SK-N-SH (cell line): ENCODE results near the gene ESRRA. TPM values are rescaled to one million over a fixed set of nuclear protein-coding genes. Genes with fewer than 3 reads are reported as not detected.

Experiments used
- CTCF ChIA-PET: fragments of 300-600, 350-600 bp; formaldehyde crosslinking; extraction: SDS; loops from one replicate; lab custom pipeline; 2021; lab: Yijun Ruan, JAX
- POLR2A ChIA-PET: fragments of 350-600 bp; sonication (Branson Sonifier 250); formaldehyde crosslinking; extraction: SDS; loops from one replicate; lab custom pipeline; 2020; ENCODE audit warnings: antibody characterized with exemption, inconsistent platforms; lab: Yijun Ruan, JAX
- DNase-seq: peaks from one replicate; pipeline ENCODE4 v3.0.0; 2012
- H2AFZ ChIP-seq: fragments of 200-600 bp; sonication (generic); 2 replicates; pipeline ENCODE4 v1.8.1; 2016; ENCODE audit warnings: antibody characterized with exemption, mild to moderate bottlenecking, low read depth
- H3F3A ChIP-seq: fragments of 200-600 bp; sonication (generic); replicated peaks from 2 replicates; pipeline ENCODE3; 2016; ENCODE audit warnings: antibody characterized with exemption, mild to moderate bottlenecking; ENCODE audit not compliant: insufficient read depth
- H3K27ac ChIP-seq, 2 experiments: fragments of 200-500 bp in 1 of 2; fragments of 200-600 bp in 1 of 2; sonication (Bioruptor generic) in 1 of 2; sonication (generic), shearing (Covaris generic) in 1 of 2; 2 replicates each; pipeline versions ENCODE4 v1.5.1 to v1.6.1; 2014 to 2016; ENCODE audit warnings: low read depth in 2 of 2, inconsistent platforms in 1 of 2, low read length in 1 of 2, mild to moderate bottlenecking in 1 of 2, mixed read lengths in 1 of 2
- H3K27me3 ChIP-seq: fragments of 200-600 bp; sonication (generic), shearing (Covaris generic); 2 replicates; pipeline ENCODE4 v1.6.1; 2016; ENCODE audit warnings: mixed run types; ENCODE audit not compliant: insufficient read depth
- H3K36me3 ChIP-seq, 2 experiments: fragments of 200-500 bp in 1 of 2; fragments of 200-600 bp in 1 of 2; sonication (Bioruptor generic) in 1 of 2; sonication (generic) in 1 of 2; replicated peaks in 1 of 2; 2 replicates each; pipeline versions ENCODE3 to v1.5.1; 2014 to 2016; ENCODE audit warnings: low read length in 1 of 2, mild to moderate bottlenecking in 1 of 2; ENCODE audit not compliant: insufficient read depth in 2 of 2, control insufficient read depth in 1 of 2
- H3K4me1 ChIP-seq, 2 experiments: fragments of 200-500 bp in 1 of 2; fragments of 200-600 bp in 1 of 2; sonication (Bioruptor generic) in 1 of 2; sonication (generic), shearing (Covaris generic) in 1 of 2; 2 replicates each; pipeline versions ENCODE4 v1.5.1 to v1.6.1; 2014 to 2016; ENCODE audit warnings: low read depth in 1 of 2, low read length in 1 of 2, mixed run types in 1 of 2; ENCODE audit not compliant: insufficient read depth in 2 of 2, control insufficient read depth in 1 of 2
- H3K4me2 ChIP-seq: fragments of 200-600 bp; sonication (generic), shearing (Covaris generic); 2 replicates; pipeline ENCODE4 v1.6.1; 2017; ENCODE audit warnings: mixed run types
- H3K4me3 ChIP-seq, 2 experiments: fragments of 200-500 bp in 1 of 2; fragments of 200-600 bp in 1 of 2; sonication (Bioruptor generic) in 1 of 2; sonication (generic), shearing (Covaris generic) in 1 of 2; 2 replicates each; pipeline versions ENCODE4 v1.5.1 to v1.8.1; 2014 to 2016; ENCODE audit warnings: low read depth in 2 of 2, inconsistent platforms in 1 of 2, low read length in 1 of 2, mild to moderate bottlenecking in 1 of 2, mixed read lengths in 1 of 2, moderate library complexity in 1 of 2
- H3K79me2 ChIP-seq: fragments of 200-600 bp; sonication (generic); 2 replicates; pipeline ENCODE4 v1.8.1; 2017; ENCODE audit warnings: mild to moderate bottlenecking; ENCODE audit not compliant: insufficient read depth
- H3K9ac ChIP-seq: fragments of 200-600 bp; sonication (generic); 2 replicates; pipeline ENCODE4 v1.6.1; 2017; ENCODE audit warnings: mixed run types
- H3K9me2 ChIP-seq: fragments of 200-600 bp; sonication (generic); 2 replicates; pipeline ENCODE4 v1.6.1; 2017; ENCODE audit warnings: mixed run types
- H3K9me3 ChIP-seq: fragments of 200-600 bp; sonication (generic); 2 replicates; pipeline ENCODE4 v1.6.1; 2017; ENCODE audit warnings: mixed run types, mild to moderate bottlenecking, moderate library complexity
- H4K20me1 ChIP-seq: fragments of 200-600 bp; sonication (generic); 2 replicates; pipeline ENCODE4 v1.6.1; 2017; ENCODE audit warnings: mild to moderate bottlenecking, mixed run types; ENCODE audit not compliant: insufficient read depth
- CHD2 ChIP-seq: fragments of 150-350 bp; IDR thresholded peaks from 2 replicates; pipeline ENCODE4 v1.6.1; 2018; ENCODE audit warnings: low read length; ENCODE audit not compliant: partially characterized antibody
- ELF1 ChIP-seq: IDR thresholded peaks from 2 replicates; pipeline ENCODE4 v1.4.0; 2012
- GABPA ChIP-seq: IDR thresholded peaks from 2 replicates; pipeline ENCODE4 v1.4.0; 2012; ENCODE audit warnings: low read depth, mild to moderate bottlenecking
- MEF2A ChIP-seq: IDR thresholded peaks from 2 replicates; pipeline ENCODE4 v1.4.0; 2012; ENCODE audit warnings: low read depth, borderline replicate concordance
- MXI1 ChIP-seq: IDR thresholded peaks from 2 replicates; pipeline ENCODE4 v1.6.1; 2012; ENCODE audit warnings: mild to moderate bottlenecking, low read depth, low read length, improper control_type of control experiment
- NFIC ChIP-seq: IDR thresholded peaks from 2 replicates; pipeline ENCODE4 v1.4.0; 2012; ENCODE audit warnings: borderline replicate concordance
- RAD21 ChIP-seq: IDR thresholded peaks from 2 replicates; pipeline ENCODE4 v1.6.1; 2012; ENCODE audit warnings: mild to moderate bottlenecking, low read length
- RCOR1 ChIP-seq: fragments of 150-350 bp; IDR thresholded peaks from 2 replicates; pipeline ENCODE4 v1.6.1; 2017; ENCODE audit warnings: antibody characterized with exemption, low read length
- SIN3A ChIP-seq: IDR thresholded peaks from 2 replicates; pipeline ENCODE4 v1.6.1; 2012; ENCODE audit warnings: low read depth, mild to moderate bottlenecking, low read length, moderate library complexity, borderline replicate concordance
- SMC3 ChIP-seq: IDR thresholded peaks from 2 replicates; pipeline ENCODE4 v1.6.1; 2012; ENCODE audit warnings: low read depth, low read length, improper control_type of control experiment
- TEAD4 ChIP-seq: IDR thresholded peaks from 2 replicates; pipeline ENCODE4 v1.4.0; 2012; ENCODE audit warnings: mild to moderate bottlenecking, borderline replicate concordance; ENCODE audit not compliant: insufficient read depth
- YY1 ChIP-seq: IDR thresholded peaks from 2 replicates; pipeline ENCODE4 v1.4.0; 2012; ENCODE audit warnings: low read depth, mild to moderate bottlenecking
- WGBS: methylation state at CpG from one replicate; pipeline ENCODE4 v1.1.6; 2017; ENCODE audit warnings: low lambda C conversion rate; 5-methylcytosine and 5-hydroxymethylcytosine counted together
- polyA plus RNA-seq, 3 experiments: library from polyadenylated mRNA; depleted of rRNA; stranded (reverse); fragments of >200 nt; gene quantifications; 2 replicates each; pipeline ENCODE4 v1.2.3, GENCODE V29; 2012
- TF ChIP-seq, protein P1 (sequence below): IDR thresholded peaks from 2 replicates; pipeline ENCODE4 v1.4.0; 2012; ENCODE audit warnings: low read depth, borderline replicate concordance
- TF ChIP-seq, protein P2 (sequence below): fragments of 200-600 bp; sonication (generic); IDR thresholded peaks from 2 replicates; pipeline ENCODE4 v1.6.1; 2017; ENCODE audit warnings: antibody characterized with exemption, mild to moderate bottlenecking, moderate library complexity
- TF ChIP-seq, protein P3 (sequence below): IDR thresholded peaks from 2 replicates; pipeline ENCODE4 v1.4.0; 2012; ENCODE audit warnings: low read depth, borderline replicate concordance

Gene ESRRA
- polyA plus RNA-seq, 1 of the 3 experiments (the other 2 are of a cell fraction) = 27.8 TPM

DNA sequence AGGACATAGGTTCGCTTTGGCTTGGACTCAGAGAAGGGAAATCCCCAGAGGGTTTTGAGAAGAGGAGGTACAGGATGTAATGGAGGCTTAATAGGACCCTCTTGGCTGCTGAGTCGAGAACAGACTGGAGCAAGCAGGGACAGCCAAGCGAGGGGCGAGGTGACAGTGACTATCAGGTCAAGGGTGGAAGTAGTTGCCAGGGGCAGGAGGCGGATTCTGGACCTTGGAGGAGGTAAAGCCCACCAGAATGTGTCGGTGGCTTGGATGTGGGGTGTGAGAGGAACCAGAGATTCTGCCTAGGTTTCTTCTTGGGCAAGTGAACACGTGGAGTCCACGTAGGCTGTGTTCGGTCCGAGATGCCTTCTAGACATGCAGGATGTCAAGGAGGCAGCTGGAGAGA is 7.6 kb downstream of the ESRRA start:
- Histone ChIP-seq H3F3A (peaks cover 6% of the 10 kb centered on the region), H3K27me3 (no peaks in the 10 kb centered on the region), H3K4me2 (no peak overlapping the region), H3K9me2 (no peaks in the 10 kb centered on the region), H3K9ac (no peak overlapping the region), H4K20me1 (no peaks in the 10 kb centered on the region), H2AFZ (no peak overlapping the region)
- ChIA-PET CTCF (interaction anchor here (0.9 to 1.9 kb wide), 7 partner anchors 8 to 800 kb away, joined by 3 to 8 read pairs (median 4); partner anchors contain the start of genes CATSPERZ and ESRRA), POLR2A (no interaction called here)
- TF ChIP-seq RCOR1 (no peak), CHD2 (no peak), SIN3A (no peak), SMC3 (no peak), ELF1 (no peak), GABPA (no peak), MXI1 (no peak), RAD21 (no peak), MEF2A (no peak), TEAD4 (no peak), YY1 (no peak), NFIC (no peak)
- TF ChIP-seq, protein P1, sequence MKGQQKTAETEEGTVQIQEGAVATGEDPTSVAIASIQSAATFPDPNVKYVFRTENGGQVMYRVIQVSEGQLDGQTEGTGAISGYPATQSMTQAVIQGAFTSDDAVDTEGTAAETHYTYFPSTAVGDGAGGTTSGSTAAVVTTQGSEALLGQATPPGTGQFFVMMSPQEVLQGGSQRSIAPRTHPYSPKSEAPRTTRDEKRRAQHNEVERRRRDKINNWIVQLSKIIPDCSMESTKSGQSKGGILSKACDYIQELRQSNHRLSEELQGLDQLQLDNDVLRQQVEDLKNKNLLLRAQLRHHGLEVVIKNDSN = no peak
- TF ChIP-seq, protein P2, sequence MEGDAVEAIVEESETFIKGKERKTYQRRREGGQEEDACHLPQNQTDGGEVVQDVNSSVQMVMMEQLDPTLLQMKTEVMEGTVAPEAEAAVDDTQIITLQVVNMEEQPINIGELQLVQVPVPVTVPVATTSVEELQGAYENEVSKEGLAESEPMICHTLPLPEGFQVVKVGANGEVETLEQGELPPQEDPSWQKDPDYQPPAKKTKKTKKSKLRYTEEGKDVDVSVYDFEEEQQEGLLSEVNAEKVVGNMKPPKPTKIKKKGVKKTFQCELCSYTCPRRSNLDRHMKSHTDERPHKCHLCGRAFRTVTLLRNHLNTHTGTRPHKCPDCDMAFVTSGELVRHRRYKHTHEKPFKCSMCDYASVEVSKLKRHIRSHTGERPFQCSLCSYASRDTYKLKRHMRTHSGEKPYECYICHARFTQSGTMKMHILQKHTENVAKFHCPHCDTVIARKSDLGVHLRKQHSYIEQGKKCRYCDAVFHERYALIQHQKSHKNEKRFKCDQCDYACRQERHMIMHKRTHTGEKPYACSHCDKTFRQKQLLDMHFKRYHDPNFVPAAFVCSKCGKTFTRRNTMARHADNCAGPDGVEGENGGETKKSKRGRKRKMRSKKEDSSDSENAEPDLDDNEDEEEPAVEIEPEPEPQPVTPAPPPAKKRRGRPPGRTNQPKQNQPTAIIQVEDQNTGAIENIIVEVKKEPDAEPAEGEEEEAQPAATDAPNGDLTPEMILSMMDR = no peak
- TF ChIP-seq, protein P3, sequence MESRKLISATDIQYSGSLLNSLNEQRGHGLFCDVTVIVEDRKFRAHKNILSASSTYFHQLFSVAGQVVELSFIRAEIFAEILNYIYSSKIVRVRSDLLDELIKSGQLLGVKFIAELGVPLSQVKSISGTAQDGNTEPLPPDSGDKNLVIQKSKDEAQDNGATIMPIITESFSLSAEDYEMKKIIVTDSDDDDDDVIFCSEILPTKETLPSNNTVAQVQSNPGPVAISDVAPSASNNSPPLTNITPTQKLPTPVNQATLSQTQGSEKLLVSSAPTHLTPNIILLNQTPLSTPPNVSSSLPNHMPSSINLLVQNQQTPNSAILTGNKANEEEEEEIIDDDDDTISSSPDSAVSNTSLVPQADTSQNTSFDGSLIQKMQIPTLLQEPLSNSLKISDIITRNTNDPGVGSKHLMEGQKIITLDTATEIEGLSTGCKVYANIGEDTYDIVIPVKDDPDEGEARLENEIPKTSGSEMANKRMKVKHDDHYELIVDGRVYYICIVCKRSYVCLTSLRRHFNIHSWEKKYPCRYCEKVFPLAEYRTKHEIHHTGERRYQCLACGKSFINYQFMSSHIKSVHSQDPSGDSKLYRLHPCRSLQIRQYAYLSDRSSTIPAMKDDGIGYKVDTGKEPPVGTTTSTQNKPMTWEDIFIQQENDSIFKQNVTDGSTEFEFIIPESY = no peak
- TF ChIP-seq, all 33 proteins: peak for 0
- Histone ChIP-seq H3K27ac (no peak overlapping the region; a peak in 1 of 4 replicates), H3K36me3 (peaks cover 0 to 20% of the 10 kb centered on the region in 2 experiments), H3K9me3 (no peaks in the 10 kb centered on the region), H3K4me1 (peaks cover 0 to 7% of the 10 kb centered on the region in 2 experiments; a peak in 2 of 4 replicates), H3K4me3 (no peak overlapping the region), H3K79me2 (peaks cover 27% of the 10 kb centered on the region)
- 95% methylated on average over 10 of the region's 10 CpGs for WGBS
- no peak for DNase-seq
